ENCODE measurements around the gene TSPAN9. TPM values are rescaled to one million over a fixed set of nuclear protein-coding genes. Genes with fewer than 3 reads are reported as not detected.

Gene TSPAN9
- total RNA-seq, 4 donors from 2014 or later, result 15.7 to 32.6 (median 26.2) TPM

DNA sequence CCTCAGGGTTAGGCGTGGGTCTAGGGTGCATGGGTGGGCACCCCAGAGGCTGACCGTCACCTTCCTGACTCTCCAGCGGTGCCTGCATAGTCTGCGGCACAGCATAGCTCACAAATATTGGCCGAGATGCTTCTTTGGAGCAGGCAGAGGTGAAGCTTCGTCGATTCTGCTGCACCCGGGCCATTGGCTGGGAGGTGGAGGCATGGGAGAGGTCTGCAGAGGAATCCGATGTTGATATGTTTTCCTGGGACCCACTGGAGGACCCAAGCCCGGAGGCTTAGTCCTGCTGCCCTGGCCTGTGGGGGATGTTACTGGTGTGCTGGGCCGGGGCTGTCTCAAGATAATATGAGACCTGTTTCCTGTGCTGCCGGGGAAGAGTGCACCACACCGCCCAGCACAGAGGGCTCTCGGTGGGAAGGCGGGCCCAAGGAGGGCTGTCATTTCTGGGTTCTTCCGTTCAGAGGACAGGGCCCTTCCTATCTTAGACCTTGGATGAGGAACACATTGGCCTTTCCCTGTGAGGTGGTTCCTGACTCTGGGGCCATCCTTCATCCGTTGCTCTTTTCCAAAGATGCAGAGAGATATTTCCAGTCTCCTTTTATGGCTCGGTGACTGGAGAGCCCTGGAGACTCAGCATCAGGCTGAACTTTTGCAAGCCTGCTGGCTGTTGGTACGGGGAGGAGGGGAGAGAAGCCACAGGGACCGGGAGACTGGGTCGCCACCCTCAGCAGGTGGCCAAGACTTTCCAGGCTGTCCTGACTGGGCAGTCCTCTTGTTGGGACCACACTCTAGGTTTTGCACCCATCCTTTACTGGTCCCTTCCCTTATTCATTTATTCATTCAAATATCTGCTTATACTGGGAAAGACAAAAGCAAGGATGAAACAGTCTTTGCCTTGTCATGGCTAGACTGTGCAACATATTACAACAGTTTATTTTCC, 143.5 kb downstream of the TSPAN9 start:
- H3K27ac ChIP-seq, result no peak overlapping the region
- H3K4me3 ChIP-seq, result no peak overlapping the region
- no peaks in the 10 kb centered on the region for H3K36me3 ChIP-seq
- no peaks in the 10 kb centered on the region for H3K27me3 ChIP-seq
- H3K4me1 ChIP-seq, result peaks cover 4 to 28% (median 10%) of the 10 kb centered on the region in 4 donors
- DNase-seq (ENCODE audit: low spot score in 2 of 2), result no peak
- TF ChIP-seq, protein P1, sequence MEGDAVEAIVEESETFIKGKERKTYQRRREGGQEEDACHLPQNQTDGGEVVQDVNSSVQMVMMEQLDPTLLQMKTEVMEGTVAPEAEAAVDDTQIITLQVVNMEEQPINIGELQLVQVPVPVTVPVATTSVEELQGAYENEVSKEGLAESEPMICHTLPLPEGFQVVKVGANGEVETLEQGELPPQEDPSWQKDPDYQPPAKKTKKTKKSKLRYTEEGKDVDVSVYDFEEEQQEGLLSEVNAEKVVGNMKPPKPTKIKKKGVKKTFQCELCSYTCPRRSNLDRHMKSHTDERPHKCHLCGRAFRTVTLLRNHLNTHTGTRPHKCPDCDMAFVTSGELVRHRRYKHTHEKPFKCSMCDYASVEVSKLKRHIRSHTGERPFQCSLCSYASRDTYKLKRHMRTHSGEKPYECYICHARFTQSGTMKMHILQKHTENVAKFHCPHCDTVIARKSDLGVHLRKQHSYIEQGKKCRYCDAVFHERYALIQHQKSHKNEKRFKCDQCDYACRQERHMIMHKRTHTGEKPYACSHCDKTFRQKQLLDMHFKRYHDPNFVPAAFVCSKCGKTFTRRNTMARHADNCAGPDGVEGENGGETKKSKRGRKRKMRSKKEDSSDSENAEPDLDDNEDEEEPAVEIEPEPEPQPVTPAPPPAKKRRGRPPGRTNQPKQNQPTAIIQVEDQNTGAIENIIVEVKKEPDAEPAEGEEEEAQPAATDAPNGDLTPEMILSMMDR (IDR thresholded peaks at IDR 0.05), result no peak
- TF ChIP-seq EP300 (IDR thresholded peaks at IDR 0.05) (no peak), POLR2A (IDR thresholded peaks at IDR 0.05) (no peak)
- H3K9me3 ChIP-seq, result no peaks in the 10 kb centered on the region
- WGBS, 2 donors, result 78 to 89% methylated on average over 19 to 20 of the region's 21 CpGs

DNA sequence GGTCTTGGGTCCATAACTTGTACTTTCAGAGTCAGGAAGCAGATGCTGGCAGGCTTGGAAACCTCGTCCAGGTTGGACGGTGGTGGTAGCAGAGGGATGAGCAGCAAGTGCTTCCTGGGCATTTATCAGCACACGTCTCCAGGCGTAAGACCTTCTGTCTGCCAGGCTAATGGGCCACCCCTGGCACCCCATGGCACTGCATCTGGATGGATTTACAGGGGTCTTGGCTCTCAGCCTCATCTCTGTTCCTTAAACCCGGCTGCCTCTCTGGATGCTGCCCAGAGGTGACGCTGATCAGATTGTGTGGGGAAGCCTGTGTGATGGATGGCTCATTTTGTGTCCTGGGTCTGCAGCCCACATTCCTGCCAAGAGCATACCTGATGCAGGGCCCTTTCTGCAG, 145.1 kb downstream of the TSPAN9 start:
- 92 to 100% methylated on average over 4 to 6 of the region's 6 CpGs for WGBS, 2 donors
- no peak for DNase-seq (ENCODE audit: low spot score in 2 of 2)
- H3K4me3 ChIP-seq, result no peak overlapping the region
- H3K36me3 ChIP-seq, result no peaks in the 10 kb centered on the region
- no peak for TF ChIP-seq POLR2A (IDR thresholded peaks at IDR 0.05)
- TF ChIP-seq, protein P1 (IDR thresholded peaks at IDR 0.05), result no peak
- no peaks in the 10 kb centered on the region for H3K27me3 ChIP-seq
- H3K4me1 ChIP-seq, result peaks cover 4 to 28% (median 10%) of the 10 kb centered on the region in 4 donors
- no peaks in the 10 kb centered on the region for H3K9me3 ChIP-seq
- no peak overlapping the region for H3K27ac ChIP-seq

DNA sequence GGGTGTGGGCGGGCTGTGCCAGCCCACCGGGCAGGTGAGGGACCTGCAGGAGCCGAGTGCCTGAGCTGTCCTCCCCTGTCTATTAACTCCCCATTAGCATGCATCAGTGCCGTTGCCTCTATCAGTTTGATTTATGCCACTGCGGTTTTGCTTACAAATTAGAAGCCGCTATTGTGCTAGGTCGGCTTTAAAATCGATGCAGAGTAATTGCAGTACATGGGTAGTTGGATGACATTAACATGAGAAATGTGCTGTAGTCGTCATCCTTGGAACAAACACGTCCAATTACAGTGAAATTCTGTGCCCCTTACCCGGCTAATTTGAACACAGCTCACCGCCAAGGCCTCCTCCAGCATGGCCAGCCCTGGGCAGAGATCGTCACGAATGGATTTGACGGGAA, 145.8 kb downstream of the TSPAN9 start:
- H3K9me3 ChIP-seq, result no peaks in the 10 kb centered on the region
- H3K27me3 ChIP-seq, result no peaks in the 10 kb centered on the region
- DNase-seq (ENCODE audit: low spot score in 2 of 2), result no peak
- H3K4me3 ChIP-seq, result no peak overlapping the region
- no peaks in the 10 kb centered on the region for H3K36me3 ChIP-seq
- H3K27ac ChIP-seq, result no peak overlapping the region
- WGBS, 2 donors, result 81 to 85% methylated on average over 15 of the region's 15 CpGs
- H3K4me1 ChIP-seq, result peaks cover 4 to 24% (median 10%) of the 10 kb centered on the region in 4 donors
- TF ChIP-seq EP300 (IDR thresholded peaks at IDR 0.05) (no peak), POLR2A (IDR thresholded peaks at IDR 0.05) (no peak)
- TF ChIP-seq, protein P1 (IDR thresholded peaks at IDR 0.05), result no peak

DNA sequence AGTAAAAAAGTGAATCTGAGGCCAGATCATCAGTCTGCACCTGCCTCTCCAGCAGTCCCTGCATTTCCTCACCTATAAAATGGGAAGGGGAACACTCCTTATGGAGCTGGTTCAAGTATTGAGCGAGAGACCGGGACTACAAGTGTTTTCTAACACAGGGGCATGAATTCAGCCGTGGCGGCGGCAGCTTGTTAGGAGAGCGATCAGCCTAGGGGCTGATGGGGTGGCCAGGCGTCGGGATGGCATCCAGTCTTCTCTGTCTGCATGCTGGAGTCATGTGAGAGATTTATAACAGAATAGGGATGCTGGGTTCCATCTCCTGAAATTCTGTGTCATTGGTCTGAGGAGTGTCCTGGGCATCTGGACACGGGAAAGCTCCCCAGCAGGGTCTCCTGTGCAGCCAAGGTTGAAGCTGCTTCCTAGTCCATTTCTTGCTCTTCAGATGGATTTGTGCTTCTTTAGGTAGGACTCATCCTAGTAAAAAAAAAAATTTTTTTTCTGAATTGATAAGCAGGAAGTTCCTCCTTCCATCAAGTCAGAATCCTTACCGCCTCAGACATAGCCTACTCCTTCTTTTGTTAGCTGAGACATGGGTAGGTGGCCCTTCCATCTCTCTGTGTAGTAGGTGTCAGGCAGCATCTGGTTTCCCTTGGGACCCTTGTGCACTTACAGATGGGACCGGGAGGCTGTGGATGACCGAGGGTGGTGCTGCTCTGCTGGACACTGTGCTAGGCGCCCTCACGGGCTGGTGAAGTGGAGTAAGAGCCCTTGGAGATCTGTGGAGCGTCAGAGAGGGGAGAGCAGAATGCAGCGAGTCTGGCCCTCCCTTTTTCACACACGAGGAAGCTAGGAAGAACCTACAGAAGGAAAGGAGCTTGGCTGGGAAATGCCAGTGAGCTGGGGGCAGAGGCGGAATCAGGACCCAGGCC, 146.7 kb downstream of the TSPAN9 start:
- Histone ChIP-seq H3K4me3 (no peak overlapping the region), H3K4me1 (peaks cover 2 to 15% (median 8%) of the 10 kb centered on the region in 4 donors), H3K36me3 (peaks cover 0 to 7% (median 0%) of the 10 kb centered on the region in 3 donors), H3K9me3 (peaks cover 0 to 6% (median 0%) of the 10 kb centered on the region in 4 donors), H3K27ac (no peak overlapping the region), H3K27me3 (no peaks in the 10 kb centered on the region)
- 81 to 88% methylated on average over 18 of the region's 18 CpGs for WGBS, 2 donors
- TF ChIP-seq, protein P1 (IDR thresholded peaks at IDR 0.05), result no peak
- TF ChIP-seq POLR2A (IDR thresholded peaks at IDR 0.05), result no peak
- no peak for DNase-seq (ENCODE audit: low spot score in 2 of 2)

Measured in tibial nerve (tissue), 4 donors.